ENCODE data around the gene SOCS1.

The SOCS1 gene

GRCh38 chr16:11257131-11257938, 1.3 kb upstream of the SOCS1 start:
- peak overlapping the region; percentile 63 for H3K4me3 ChIP-seq (ENCODE audit: insufficient read length, low read depth)
- TF ChIP-seq ZNF274 (IDR thresholded peaks at IDR 0.05; ENCODE audit: low read depth, low read length) (no peak), SUZ12 (IDR thresholded peaks at IDR 0.05; ENCODE audit: extremely low read depth, insufficient read depth, insufficient read length) (no peak), YY1 (IDR thresholded peaks at IDR 0.05; ENCODE audit: insufficient read depth, insufficient read length) (no peak)
- H3K9ac ChIP-seq (ENCODE audit: insufficient read length, low read depth): peak overlapping the region; percentile 87
- DNase-seq (ENCODE audit: low read depth, low spot score): peak; percentile 79
- peaks cover 3% of the 10 kb centered on the region for H3K27me3 ChIP-seq (ENCODE audit: insufficient read depth, insufficient read length)
- H3K9me3 ChIP-seq (ENCODE audit: insufficient read depth, low read length): no peaks in the 10 kb centered on the region
- peaks cover 32% of the 10 kb centered on the region for H3K36me3 ChIP-seq (ENCODE audit: insufficient read depth, insufficient read length, low read length)
- H3K4me1 ChIP-seq (ENCODE audit: insufficient read depth, insufficient read length): peaks cover 13% of the 10 kb centered on the region

- Histone ChIP-seq H3K4me1 (ENCODE audit: insufficient read depth, insufficient read length) (peaks cover 15% of the 10 kb centered on the region), H3K4me3 (ENCODE audit: insufficient read length, low read depth) (peak overlapping the region; percentile 63), H3K36me3 (ENCODE audit: insufficient read depth, insufficient read length, low read length) (peaks cover 38% of the 10 kb centered on the region), H3K9me3 (ENCODE audit: insufficient read depth, low read length) (no peaks in the 10 kb centered on the region), H3K27me3 (ENCODE audit: insufficient read depth, insufficient read length) (peaks cover 3% of the 10 kb centered on the region), H3K9ac (ENCODE audit: insufficient read length, low read depth) (peak overlapping the region; percentile 87)
- TF ChIP-seq ZNF274 (IDR thresholded peaks at IDR 0.05; ENCODE audit: low read depth, low read length) (no peak), SUZ12 (IDR thresholded peaks at IDR 0.05; ENCODE audit: extremely low read depth, insufficient read depth, insufficient read length) (no peak), YY1 (IDR thresholded peaks at IDR 0.05; ENCODE audit: insufficient read depth, insufficient read length) (no peak)
- DNase-seq (ENCODE audit: low read depth, low spot score): no peak
Observed at GRCh38 chr16:11256661-11257130, 692 bp upstream of the SOCS1 start.

- Histone ChIP-seq H3K27me3 (ENCODE audit: insufficient read depth, insufficient read length) (peaks cover 3% of the 10 kb centered on the region), H3K9ac (ENCODE audit: insufficient read length, low read depth) (peak overlapping the region; percentile 88), H3K4me1 (ENCODE audit: insufficient read depth, insufficient read length) (peaks cover 11% of the 10 kb centered on the region), H3K4me3 (ENCODE audit: insufficient read length, low read depth) (peak overlapping the region; percentile 81), H3K9me3 (ENCODE audit: insufficient read depth, low read length) (no peaks in the 10 kb centered on the region), H3K36me3 (ENCODE audit: insufficient read depth, insufficient read length, low read length) (peaks cover 38% of the 10 kb centered on the region)
- TF ChIP-seq YY1 (IDR thresholded peaks at IDR 0.05; ENCODE audit: insufficient read depth, insufficient read length) (no peak), ZNF274 (IDR thresholded peaks at IDR 0.05; ENCODE audit: low read depth, low read length) (no peak), SUZ12 (IDR thresholded peaks at IDR 0.05; ENCODE audit: extremely low read depth, insufficient read depth, insufficient read length) (no peak)
- DNase-seq (ENCODE audit: low read depth, low spot score): no peak
Observed at GRCh38 chr16:11254913-11255736, 879 bp downstream of the SOCS1 start.

- Histone ChIP-seq H3K9ac (ENCODE audit: insufficient read length, low read depth) (peak overlapping the region; percentile 88), H3K9me3 (ENCODE audit: insufficient read depth, low read length) (no peaks in the 10 kb centered on the region), H3K4me1 (ENCODE audit: insufficient read depth, insufficient read length) (peaks cover 18% of the 10 kb centered on the region), H3K27me3 (ENCODE audit: insufficient read depth, insufficient read length) (no peaks in the 10 kb centered on the region), H3K36me3 (ENCODE audit: insufficient read depth, insufficient read length, low read length) (peaks cover 38% of the 10 kb centered on the region), H3K4me3 (ENCODE audit: insufficient read length, low read depth) (peak overlapping the region; percentile 81)
- DNase-seq (ENCODE audit: low read depth, low spot score): no peak
- TF ChIP-seq ZNF274 (IDR thresholded peaks at IDR 0.05; ENCODE audit: low read depth, low read length) (no peak), SUZ12 (IDR thresholded peaks at IDR 0.05; ENCODE audit: extremely low read depth, insufficient read depth, insufficient read length) (no peak), YY1 (IDR thresholded peaks at IDR 0.05; ENCODE audit: insufficient read depth, insufficient read length) (no peak)
Observed at GRCh38 chr16:11253995-11254912, 1.8 kb downstream of the SOCS1 start.

GRCh38 chr16:11253009-11253994, 2.7 kb downstream of the SOCS1 start:
- TF ChIP-seq ZNF274 (IDR thresholded peaks at IDR 0.05; ENCODE audit: low read depth, low read length): no peak
- TF ChIP-seq SUZ12 (IDR thresholded peaks at IDR 0.05; ENCODE audit: extremely low read depth, insufficient read depth, insufficient read length): no peak
- no peak for TF ChIP-seq YY1 (IDR thresholded peaks at IDR 0.05; ENCODE audit: insufficient read depth, insufficient read length)
- no peak for DNase-seq (ENCODE audit: low read depth, low spot score)
- Histone ChIP-seq H3K4me3 (ENCODE audit: insufficient read length, low read depth) (peak overlapping the region; percentile 6), H3K9me3 (ENCODE audit: insufficient read depth, low read length) (no peaks in the 10 kb centered on the region), H3K36me3 (ENCODE audit: insufficient read depth, insufficient read length, low read length) (peaks cover 38% of the 10 kb centered on the region), H3K4me1 (ENCODE audit: insufficient read depth, insufficient read length) (peaks cover 21% of the 10 kb centered on the region), H3K9ac (ENCODE audit: insufficient read length, low read depth) (peak overlapping the region; percentile 26), H3K27me3 (ENCODE audit: insufficient read depth, insufficient read length) (no peaks in the 10 kb centered on the region)
